ENCODE data around the gene FOXJ2. TPM values are rescaled to one million over a fixed set of nuclear protein-coding genes. Genes with fewer than 3 reads are reported as not detected.
"Not testable (repeated sequence)": the region's sequence is repeated elsewhere in the genome, so short reads cannot be mapped to it uniquely, and the experiment has no call there.

Gene FOXJ2
- total and polyA plus RNA-seq, 2 of the 4 experiments (the other 2 are of a cell fraction), result 3.0 to 8.4 TPM

- TF ChIP-seq, protein P1, sequence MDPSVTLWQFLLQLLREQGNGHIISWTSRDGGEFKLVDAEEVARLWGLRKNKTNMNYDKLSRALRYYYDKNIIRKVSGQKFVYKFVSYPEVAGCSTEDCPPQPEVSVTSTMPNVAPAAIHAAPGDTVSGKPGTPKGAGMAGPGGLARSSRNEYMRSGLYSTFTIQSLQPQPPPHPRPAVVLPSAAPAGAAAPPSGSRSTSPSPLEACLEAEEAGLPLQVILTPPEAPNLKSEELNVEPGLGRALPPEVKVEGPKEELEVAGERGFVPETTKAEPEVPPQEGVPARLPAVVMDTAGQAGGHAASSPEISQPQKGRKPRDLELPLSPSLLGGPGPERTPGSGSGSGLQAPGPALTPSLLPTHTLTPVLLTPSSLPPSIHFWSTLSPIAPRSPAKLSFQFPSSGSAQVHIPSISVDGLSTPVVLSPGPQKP (IDR thresholded peaks at IDR 0.05; ENCODE audit: borderline replicate concordance, low read depth, low read length), result no peak
- TF ChIP-seq CEBPB (IDR thresholded peaks at IDR 0.05; ENCODE audit: low read depth, low read length), result peak; percentile 67
Measured at GRCh38 chr12:7995266-7995963, 37.1 kb upstream of the FOXJ2 start (continued).

DNA sequence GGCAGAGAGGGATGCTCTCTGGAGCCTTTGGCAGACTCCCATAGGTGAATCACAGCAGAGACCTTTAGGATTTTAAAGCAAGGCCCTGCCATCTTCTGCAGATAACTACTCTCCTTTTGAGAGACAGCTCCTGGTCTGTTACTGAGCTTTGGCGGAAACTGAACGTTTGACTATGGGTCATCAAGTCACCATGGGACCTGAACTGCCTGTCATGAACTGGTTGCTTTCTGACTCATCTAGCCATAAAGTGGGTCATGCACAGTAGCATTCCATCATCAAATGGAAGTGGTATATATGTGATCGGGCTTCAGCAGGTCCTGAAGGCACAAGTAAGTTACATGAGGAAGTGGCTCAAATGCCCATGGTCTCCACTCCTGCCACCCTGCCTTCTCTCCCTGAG lies 31.7 kb upstream of the FOXJ2 start:
- no CpG with 5 or more reads among the region's 3 CpGs for WGBS, 2 experiments (ENCODE audit: extremely low coverage in 2 of 2, insufficient read length in 1 of 2)
- H3K79me1 ChIP-seq (ENCODE audit: low read depth in 1 of 2, low read length in 2 of 2); H3K27me3 ChIP-seq (ENCODE audit: control insufficient read depth, insufficient read depth, low read length); H2AFZ ChIP-seq (replicated peaks; ENCODE audit: low read length, poor library complexity); H3K36me3 ChIP-seq (ENCODE audit: control insufficient read depth, insufficient read depth, low read length); H2BK120ac ChIP-seq (ENCODE audit: low read depth, low read length); H3K4me2 ChIP-seq (ENCODE audit: low read depth, low read length); H3K27ac ChIP-seq (ENCODE audit: insufficient read depth, low read length); ATAC-seq (ENCODE audit: low read depth); H3K4ac ChIP-seq (ENCODE audit: low read depth, low read length); H3K9me1 ChIP-seq (ENCODE audit: insufficient read depth, low read length); H3K4me1 ChIP-seq (ENCODE audit: control insufficient read depth, insufficient read depth, low read length); H3K23ac ChIP-seq (ENCODE audit: low read depth, low read length); H2AK5ac ChIP-seq (ENCODE audit: low read depth, low read length); H4K20me1 ChIP-seq (ENCODE audit: insufficient read depth, low read length); BruUV-seq (replicated peaks); H3K9ac ChIP-seq (ENCODE audit: low read depth, low read length); dilution Hi-C loops (cut with HindIII; ENCODE audit: low sequenced_read_pairs, unreplicated experiment); H2BK20ac ChIP-seq (ENCODE audit: low read depth, low read length); H4K5ac ChIP-seq (ENCODE audit: low read depth, low read length); H2BK5ac ChIP-seq (ENCODE audit: low read depth, low read length, poor library complexity, severe bottlenecking); H3K4me3 ChIP-seq (ENCODE audit: insufficient read depth, low read depth, low read length); POLR2A ChIA-PET (ENCODE audit: unreplicated experiment); intact Hi-C loops (cut with micrococcal nuclease); H4K91ac ChIP-seq (ENCODE audit: insufficient read depth, low read depth, low read length); H3K18ac ChIP-seq (ENCODE audit: low read depth, low read length); in situ Hi-C loops (cut with MboI; ENCODE audit: low sequenced_read_pairs); H2AK9ac ChIP-seq (replicated peaks; ENCODE audit: low read depth, low read length, poor library complexity); H2BK15ac ChIP-seq (ENCODE audit: low read depth, low read length); H3K56ac ChIP-seq (ENCODE audit: extremely low read depth, insufficient read depth, low read length); DNase-seq; H3K14ac ChIP-seq (replicated peaks; ENCODE audit: low read depth, low read length); H4K8ac ChIP-seq (ENCODE audit: low read depth in 2 of 2, low read length in 2 of 2); H3K9me3 ChIP-seq (ENCODE audit: control insufficient read depth, insufficient read depth, low read length): not testable (repeated sequence)
- CTCF ChIA-PET, result interaction anchor here (0.6 kb wide), 1 partner anchor 983 kb away, joined by 3 read pairs; no protein-coding TSS in a partner anchor

- ATAC-seq (ENCODE audit: low read depth); H3K18ac ChIP-seq (ENCODE audit: low read depth, low read length); H2AFZ ChIP-seq (replicated peaks; ENCODE audit: low read length, poor library complexity); H3K27ac ChIP-seq (ENCODE audit: insufficient read depth, low read length); H2AK9ac ChIP-seq (replicated peaks; ENCODE audit: low read depth, low read length, poor library complexity); H3K9ac ChIP-seq (ENCODE audit: low read depth, low read length); H3K27me3 ChIP-seq (ENCODE audit: control insufficient read depth, insufficient read depth, low read length); H4K20me1 ChIP-seq (ENCODE audit: insufficient read depth, low read length); intact Hi-C loops (cut with micrococcal nuclease); H3K9me1 ChIP-seq (ENCODE audit: insufficient read depth, low read length); H3K4me2 ChIP-seq (ENCODE audit: low read depth, low read length); DNase-seq; H3K9me3 ChIP-seq (ENCODE audit: control insufficient read depth, insufficient read depth, low read length); BruUV-seq (replicated peaks); H3K4ac ChIP-seq (ENCODE audit: low read depth, low read length); H3K4me1 ChIP-seq (ENCODE audit: control insufficient read depth, insufficient read depth, low read length); POLR2A ChIA-PET (ENCODE audit: unreplicated experiment); H3K14ac ChIP-seq (replicated peaks; ENCODE audit: low read depth, low read length); H4K5ac ChIP-seq (ENCODE audit: low read depth, low read length); H3K23ac ChIP-seq (ENCODE audit: low read depth, low read length); H4K91ac ChIP-seq (ENCODE audit: insufficient read depth, low read depth, low read length); H3K36me3 ChIP-seq (ENCODE audit: control insufficient read depth, insufficient read depth, low read length); H2BK20ac ChIP-seq (ENCODE audit: low read depth, low read length); H2AK5ac ChIP-seq (ENCODE audit: low read depth, low read length); dilution Hi-C loops (cut with HindIII; ENCODE audit: low sequenced_read_pairs, unreplicated experiment); H3K79me1 ChIP-seq (ENCODE audit: low read depth in 1 of 2, low read length in 2 of 2); H2BK5ac ChIP-seq (ENCODE audit: low read depth, low read length, poor library complexity, severe bottlenecking); in situ Hi-C loops (cut with MboI; ENCODE audit: low sequenced_read_pairs); H4K8ac ChIP-seq (ENCODE audit: low read depth in 2 of 2, low read length in 2 of 2); H3K4me3 ChIP-seq (ENCODE audit: insufficient read depth, low read depth, low read length); H2BK120ac ChIP-seq (ENCODE audit: low read depth, low read length); H3K56ac ChIP-seq (ENCODE audit: extremely low read depth, insufficient read depth, low read length); H2BK15ac ChIP-seq (ENCODE audit: low read depth, low read length): not testable (repeated sequence)
- CTCF ChIA-PET, result interaction anchor here (0.7 kb wide), 1 partner anchor 807 kb away, joined by 3 read pairs; no protein-coding TSS in a partner anchor
- WGBS, 2 experiments (ENCODE audit: extremely low coverage in 2 of 2, insufficient read length in 1 of 2), result no CpG with 5 or more reads among the region's 4 CpGs
Measured at GRCh38 chr12:8001496-8001895, 31.0 kb upstream of the FOXJ2 start.

Measured in IMR-90 (cell line).